Endothelial cell of umbilical vein (primary cell): ENCODE results near the gene ITGA8. TPM values are rescaled to one million over a fixed set of nuclear protein-coding genes. Genes with fewer than 3 reads are reported as not detected.

Experiments
- BruUV-seq: library from RNA; stranded (reverse); fragments of 400-500 nt; replicated peaks from 2 replicates; lab custom pipeline; 2021; lab: Mats Ljungman, UMichigan
- CTCF ChIA-PET: fragments of 300-600, 350-600 bp; sonication (Branson Sonifier 250); formaldehyde crosslinking; loops from one replicate; lab custom pipeline; 2021; ENCODE audit warnings: antibody characterized with exemption, inconsistent platforms; lab: Charles Lee
- POLR2A ChIA-PET: fragments of 300-600, 350-600 bp; sonication (Branson Sonifier 250); formaldehyde crosslinking; loops from one replicate; lab custom pipeline; 2021; ENCODE audit warnings: antibody characterized with exemption, inconsistent platforms; lab: Charles Lee
- DNase-seq: peaks from one replicate; pipeline ENCODE4 v3.0.0-alpha.2; 2011; ENCODE audit warnings: low read depth, low spot score
- FAIRE-seq: peaks from 2 replicates; lab custom pipeline; 2011; peaks lifted over from hg19 to GRCh38; lab: Jason Lieb, UNC
- H2AFZ ChIP-seq: 2 replicates; pipeline ENCODE4 v1.6.0; 2012; ENCODE audit warnings: low read depth, low read length, control low read depth, inconsistent platforms
- H3K27ac ChIP-seq: 2 replicates; pipeline ENCODE4 v1.5.1; 2011; ENCODE audit warnings: low read depth, mild to moderate bottlenecking, control low read depth, low read length, moderate library complexity; ENCODE audit not compliant: insufficient read depth
- H3K27me3 ChIP-seq, 2 experiments: 2 replicates each; pipeline versions ENCODE4 v1.6.0 to v1.6.1; 2011; ENCODE audit warnings: low read length in 2 of 2, mixed read lengths in 1 of 2; ENCODE audit not compliant: control insufficient read depth in 2 of 2, insufficient read depth in 2 of 2
- H3K36me3 ChIP-seq, 2 experiments: 2 replicates in 1 of 2; 3 replicates in 1 of 2; pipeline ENCODE4 v1.5.1; 2011; ENCODE audit warnings: low read length in 2 of 2, mild to moderate bottlenecking in 1 of 2, moderate library complexity in 1 of 2; ENCODE audit not compliant: control insufficient read depth in 2 of 2, insufficient read depth in 2 of 2; ENCODE audit errors: extremely low read depth in 1 of 2
- H3K4me1 ChIP-seq: 3 replicates; pipeline ENCODE4 v1.5.1; 2011; ENCODE audit warnings: mild to moderate bottlenecking, low read length; ENCODE audit not compliant: control insufficient read depth, insufficient read depth; ENCODE audit errors: extremely low read depth
- H3K4me2 ChIP-seq: 2 replicates; pipeline ENCODE4 v1.6.1; 2011; ENCODE audit warnings: low read length, control low read depth, mixed read lengths; ENCODE audit not compliant: insufficient read depth
- H3K4me3 ChIP-seq, 3 experiments: fragments of 200-600 bp in 1 of 3; sonication (generic), shearing (Covaris generic) in 1 of 3; replicated peaks in 1 of 3; 2 replicates each; pipeline ENCODE4 v1.5.1; 2011 to 2016; ENCODE audit warnings: control low read depth in 3 of 3, low read length in 3 of 3, mild to moderate bottlenecking in 2 of 3, inconsistent platforms in 1 of 3, low read depth in 1 of 3, moderate library complexity in 1 of 3; ENCODE audit not compliant: insufficient read depth in 1 of 3
- H3K79me2 ChIP-seq: 2 replicates; pipeline ENCODE4 v1.6.0; 2012; ENCODE audit warnings: low read length, inconsistent platforms; ENCODE audit not compliant: control insufficient read depth, insufficient read depth
- H3K9ac ChIP-seq: replicated peaks from 2 replicates; pipeline ENCODE3; 2011; ENCODE audit warnings: low read length, control low read depth; ENCODE audit not compliant: insufficient read depth; ENCODE audit errors: extremely low read depth
- H3K9me1 ChIP-seq: replicated peaks from 3 replicates; pipeline ENCODE4 v1.6.0; 2011; ENCODE audit warnings: mild to moderate bottlenecking, low read length; ENCODE audit not compliant: control insufficient read depth, insufficient read depth; ENCODE audit errors: extremely low read depth
- H3K9me3 ChIP-seq: replicated peaks from 2 replicates; pipeline ENCODE4 v1.5.1; 2012; ENCODE audit warnings: low read length, inconsistent platforms; ENCODE audit not compliant: control insufficient read depth, insufficient read depth
- H4K20me1 ChIP-seq: replicated peaks from 2 replicates; pipeline ENCODE3; 2011; ENCODE audit warnings: mild to moderate bottlenecking, low read length; ENCODE audit not compliant: control insufficient read depth, insufficient read depth; ENCODE audit errors: extremely low read depth
- FOS ChIP-seq: IDR thresholded peaks from 2 replicates; pipeline ENCODE4 v1.6.1; 2011; ENCODE audit warnings: mild to moderate bottlenecking, low read length, moderate library complexity, borderline replicate concordance; ENCODE audit not compliant: insufficient read depth
- JUN ChIP-seq: IDR thresholded peaks from 2 replicates; pipeline ENCODE4 v1.6.1; 2011; ENCODE audit warnings: borderline replicate concordance, low read depth; ENCODE audit not compliant: insufficient read length, insufficient read depth
- dilution Hi-C: fragments of 300-500 bp; cut with MboI; formaldehyde crosslinking; loops from one replicate; pipeline ENCODE4 v1.15.0; 2019; ENCODE audit warnings: low sequenced_read_pairs; ENCODE audit not compliant: extremely low pct_ligation_motif_present
- intact Hi-C: fragments of 100-400 bp; cut with micrococcal nuclease; formaldehyde crosslinking; loops from one replicate; pipeline ENCODE4 v1.10.0; 2022
- polyA plus RNA-seq, 4 experiments: library from polyadenylated mRNA; depleted of rRNA in 3 of 4; stranded (reverse) in 3 of 4; unstranded in 1 of 4; fragments of >200 nt; gene quantifications; 2 replicates each; pipeline versions ENCODE4 v1.2.1 to v1.2.3, GENCODE V29; 2011 to 2012; ENCODE audit warnings: missing spikeins in 1 of 4
- total RNA-seq: library from RNA; stranded (reverse); gene quantifications from 2 replicates; pipeline ENCODE4 v1.2.3, GENCODE V29; 2021
- TF ChIP-seq, protein P1 (sequence below): IDR thresholded peaks from 2 replicates; pipeline ENCODE4 v1.6.1; 2011; ENCODE audit not compliant: insufficient read depth, insufficient read length

ITGA8 gene
- total and polyA plus RNA-seq, 2 donors (not counting 3 experiments of a cell fraction or from before 2014, with no cell fraction given) = 0.04 to 0.40 TPM

DNA sequence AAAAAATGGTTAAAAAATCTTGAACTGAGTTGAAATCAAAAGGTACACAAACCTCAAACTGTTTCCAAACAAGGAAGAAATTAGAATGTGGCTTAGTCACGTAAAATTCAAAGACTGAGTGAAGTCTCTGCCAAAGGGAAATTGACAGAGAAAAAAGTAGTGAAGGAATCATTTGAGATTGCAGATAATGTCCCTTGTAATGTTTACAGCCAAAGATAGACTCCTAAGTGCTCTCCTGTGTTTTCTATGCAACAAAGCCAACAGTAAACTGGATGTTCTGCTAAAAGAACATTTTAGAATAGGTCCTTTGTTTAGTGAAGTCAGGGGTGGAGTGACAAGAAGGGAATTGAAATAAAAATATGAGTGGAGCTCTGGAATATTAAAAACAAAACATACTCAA lies 117.9 kb downstream of the ITGA8 start:
- FAIRE-seq (no peak), DNase-seq (no peak)
- no peaks in the 10 kb centered on the region for H3K79me2 ChIP-seq
- no peaks in the 10 kb centered on the region for H3K9me3 ChIP-seq
- peaks cover 18 to 27% of the 10 kb centered on the region in 2 experiments for H3K27me3 ChIP-seq
- TF ChIP-seq, protein P1, sequence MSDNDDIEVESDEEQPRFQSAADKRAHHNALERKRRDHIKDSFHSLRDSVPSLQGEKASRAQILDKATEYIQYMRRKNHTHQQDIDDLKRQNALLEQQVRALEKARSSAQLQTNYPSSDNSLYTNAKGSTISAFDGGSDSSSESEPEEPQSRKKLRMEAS = no peak
- ChIA-PET CTCF (interaction anchor here (0.6 kb wide), 1 partner anchor 13 kb away, joined by 3 read pairs; no protein-coding TSS in a partner anchor), POLR2A (no interaction called here)
- H3K27ac ChIP-seq = no peak overlapping the region
- H4K20me1 ChIP-seq = no peaks in the 10 kb centered on the region
- no peak overlapping the region for H3K9ac ChIP-seq
- H2AFZ ChIP-seq = no peak overlapping the region
- H3K4me2 ChIP-seq = no peak overlapping the region
- no peak overlapping the region for H3K4me3 ChIP-seq
- no TSS peak for BruUV-seq
- intact Hi-C loops (no loop called here), dilution Hi-C loops (no loop called here)
- no peaks in the 10 kb centered on the region for H3K4me1 ChIP-seq
- no peaks in the 10 kb centered on the region for H3K36me3 ChIP-seq
- H3K9me1 ChIP-seq = no peaks in the 10 kb centered on the region

DNA sequence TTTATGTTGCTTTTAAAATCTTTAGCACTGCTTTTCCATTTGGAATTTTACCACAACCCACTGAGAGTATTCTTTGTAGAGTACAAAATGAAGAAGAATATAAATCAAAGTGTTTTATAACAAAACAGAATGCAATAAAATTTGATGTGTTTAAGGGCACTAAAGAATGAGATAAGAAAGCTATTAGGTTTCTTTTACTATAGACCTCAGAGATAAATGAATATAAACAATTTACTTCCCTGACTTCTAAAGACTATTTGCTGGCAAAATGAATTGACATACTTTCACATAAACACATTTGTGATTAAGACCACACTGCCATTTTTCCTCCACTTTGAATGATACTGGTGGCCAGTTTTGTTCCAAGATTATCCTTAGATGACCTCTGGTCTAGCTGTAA lies 124.5 kb downstream of the ITGA8 start:
- FAIRE-seq (no peak), DNase-seq (no peak)
- no peaks in the 10 kb centered on the region for H3K9me1 ChIP-seq
- no peaks in the 10 kb centered on the region for H4K20me1 ChIP-seq
- ChIA-PET POLR2A (no interaction called here), CTCF (interaction anchor here (5.7 kb wide), 1 partner anchor 10 kb away, joined by 41 read pairs; no protein-coding TSS in a partner anchor)
- dilution Hi-C loops (no loop called here), intact Hi-C loops (no loop called here)
- no peak for TF ChIP-seq FOS
- TF ChIP-seq JUN = no peak
- no peaks in the 10 kb centered on the region for H3K79me2 ChIP-seq
- H3K4me1 ChIP-seq = no peaks in the 10 kb centered on the region
- no peak overlapping the region for H2AFZ ChIP-seq
- H3K27me3 ChIP-seq = peaks cover 5 to 6% of the 10 kb centered on the region in 2 experiments
- no peak overlapping the region for H3K27ac ChIP-seq
- no peaks in the 10 kb centered on the region for H3K36me3 ChIP-seq
- BruUV-seq = no TSS peak
- H3K4me3 ChIP-seq = no peak overlapping the region
- no peak overlapping the region for H3K9ac ChIP-seq
- no peaks in the 10 kb centered on the region for H3K9me3 ChIP-seq
- no peak overlapping the region for H3K4me2 ChIP-seq
